ENCODE results near the gene MIB1.

DNA sequence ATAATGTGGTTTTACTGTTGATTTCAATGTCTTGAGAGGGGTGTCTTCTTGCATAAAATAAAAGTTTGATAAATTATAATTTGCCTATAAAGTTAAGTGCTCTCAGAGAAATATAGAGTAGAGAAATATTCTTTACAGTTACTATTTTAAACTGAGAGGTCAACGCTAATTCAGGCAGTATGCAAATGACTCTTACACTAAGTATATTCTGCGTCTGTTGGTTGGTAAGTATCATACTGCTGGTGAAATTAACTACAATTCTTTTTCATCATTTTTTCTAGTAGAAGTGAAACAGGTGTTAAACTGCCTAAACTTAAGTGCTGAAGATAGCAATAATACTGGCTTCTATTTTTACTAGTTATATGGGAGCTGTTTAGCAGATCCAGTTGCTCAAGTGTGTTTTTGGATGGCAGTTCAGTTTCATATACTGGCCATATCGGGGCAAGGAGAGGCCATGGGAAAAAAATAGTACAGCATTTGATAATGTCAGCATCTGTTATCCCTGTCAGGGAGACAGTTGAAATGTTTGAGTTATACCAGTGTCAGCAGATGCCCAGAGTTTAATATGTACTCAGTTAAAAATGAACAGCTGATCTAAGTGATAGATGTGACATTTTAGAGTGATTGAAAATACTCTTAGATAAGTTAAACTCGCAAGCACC is 86.2 kb downstream of the MIB1 start:
- TF ChIP-seq CTCF (IDR thresholded peaks at IDR 0.05; ENCODE audit: low read length) (no peak), EZH2 (optimal IDR thresholded peaks at IDR 0.05; ENCODE audit: low read depth, low read length) (no peak)

Measured in MM.1S (cell line).